ENCODE data around the gene LARP1. TPM values are rescaled to one million over a fixed set of nuclear protein-coding genes. Genes with fewer than 3 reads are reported as not detected.

LARP1 gene
- polyA plus RNA-seq, 1 donor (not counting 4 experiments of a cell fraction or from before 2014, with no cell fraction given) = 65.6 TPM

DNA sequence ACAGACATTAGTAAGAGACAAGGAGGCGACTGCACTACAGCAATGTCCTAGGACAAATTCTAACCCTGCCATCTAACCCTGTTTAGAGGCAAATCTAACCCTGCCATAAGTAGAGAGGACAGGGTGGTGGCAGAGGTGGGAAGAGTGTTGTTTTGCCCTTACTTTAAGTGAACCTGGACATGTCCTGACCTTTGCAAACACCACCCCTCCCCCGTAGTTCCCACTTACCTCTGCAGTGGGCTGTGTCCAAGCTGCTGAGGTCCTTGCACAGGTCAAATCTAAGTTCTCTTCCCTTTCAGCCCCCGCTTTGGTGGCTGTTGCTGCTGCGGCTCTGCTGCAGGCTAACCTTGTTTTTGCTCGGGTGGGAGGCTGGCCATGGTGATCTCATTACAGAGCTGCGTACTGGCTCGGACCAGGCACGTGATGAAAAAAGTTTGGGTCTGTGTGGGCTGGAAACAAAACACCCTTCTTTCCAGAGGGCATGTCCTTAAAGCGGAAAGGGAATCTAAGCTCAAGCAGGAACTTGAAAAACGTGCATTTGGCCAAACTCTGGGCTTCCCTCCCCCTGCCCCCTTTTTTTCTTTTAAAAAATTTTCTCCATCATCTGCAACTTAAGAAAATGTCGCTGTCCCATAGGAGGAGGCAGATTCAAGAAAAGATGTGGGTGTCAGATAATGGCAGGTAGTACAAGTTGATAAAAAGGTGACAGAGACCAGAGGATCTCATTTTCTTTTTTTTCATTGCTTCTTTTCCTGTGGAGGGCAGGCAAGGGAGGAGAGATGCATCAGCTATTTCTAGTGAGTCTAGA lies 95.3 kb downstream of the LARP1 start, which contains the start of gene FAXDC2:
Gene FAXDC2, minus strand, starts transcription at position 349 of the 808 bp plus-strand sequence. CDS start 12,425 bp downstream, outside the sequence.
- no peak for FAIRE-seq
- dilution Hi-C loops (cut with MboI; ENCODE audit: extremely low pct_ligation_motif_present, low sequenced_read_pairs) = no loop called here
- Histone ChIP-seq H3K36me3 (ENCODE audit: control insufficient read depth in 2 of 2, extremely low read depth in 1 of 2, insufficient read depth in 2 of 2, low read length in 2 of 2) (no peaks in the 10 kb centered on the region), H3K9me1 (ENCODE audit: control insufficient read depth, extremely low read depth, insufficient read depth, low read length) (no peaks in the 10 kb centered on the region), H3K79me2 (ENCODE audit: control insufficient read depth, insufficient read depth, low read length) (no peaks in the 10 kb centered on the region), H3K9me3 (ENCODE audit: control insufficient read depth, low read depth, low read length) (no peaks in the 10 kb centered on the region), H3K9ac (ENCODE audit: control insufficient read depth, extremely low read depth, insufficient read depth, low read length) (no peak within 1 kb of the TSS), H3K4me3 (ENCODE audit: control insufficient read depth in 2 of 3, extremely low read depth in 1 of 3, insufficient read depth in 2 of 3, low read depth in 1 of 3, low read length in 3 of 3) (peak within 1 kb of the TSS in 1 of 3 experiments; percentile 2), H4K20me1 (ENCODE audit: control insufficient read depth, extremely low read depth, insufficient read depth, low read length) (no peaks in the 10 kb centered on the region), H3K27me3 (ENCODE audit: control insufficient read depth, extremely low read depth, insufficient read depth, low read length) (no peaks in the 10 kb centered on the region), H3K4me2 (ENCODE audit: control insufficient read depth, extremely low read depth, insufficient read depth, low read depth, low read length) (peak within 1 kb of the TSS; percentile 25), H3K4me1 (ENCODE audit: control insufficient read depth, extremely low read depth, insufficient read depth, low read length) (peaks cover 10% of the 10 kb centered on the region), H2AFZ (ENCODE audit: control insufficient read depth, low read length) (peak within 1 kb of the TSS; percentile 64), H3K27ac (ENCODE audit: control insufficient read depth, insufficient read depth, low read length) (no peak within 1 kb of the TSS)
- no peak for DNase-seq (ENCODE audit: low read depth, low spot score)
- TF ChIP-seq, protein P1, sequence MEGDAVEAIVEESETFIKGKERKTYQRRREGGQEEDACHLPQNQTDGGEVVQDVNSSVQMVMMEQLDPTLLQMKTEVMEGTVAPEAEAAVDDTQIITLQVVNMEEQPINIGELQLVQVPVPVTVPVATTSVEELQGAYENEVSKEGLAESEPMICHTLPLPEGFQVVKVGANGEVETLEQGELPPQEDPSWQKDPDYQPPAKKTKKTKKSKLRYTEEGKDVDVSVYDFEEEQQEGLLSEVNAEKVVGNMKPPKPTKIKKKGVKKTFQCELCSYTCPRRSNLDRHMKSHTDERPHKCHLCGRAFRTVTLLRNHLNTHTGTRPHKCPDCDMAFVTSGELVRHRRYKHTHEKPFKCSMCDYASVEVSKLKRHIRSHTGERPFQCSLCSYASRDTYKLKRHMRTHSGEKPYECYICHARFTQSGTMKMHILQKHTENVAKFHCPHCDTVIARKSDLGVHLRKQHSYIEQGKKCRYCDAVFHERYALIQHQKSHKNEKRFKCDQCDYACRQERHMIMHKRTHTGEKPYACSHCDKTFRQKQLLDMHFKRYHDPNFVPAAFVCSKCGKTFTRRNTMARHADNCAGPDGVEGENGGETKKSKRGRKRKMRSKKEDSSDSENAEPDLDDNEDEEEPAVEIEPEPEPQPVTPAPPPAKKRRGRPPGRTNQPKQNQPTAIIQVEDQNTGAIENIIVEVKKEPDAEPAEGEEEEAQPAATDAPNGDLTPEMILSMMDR (optimal IDR thresholded peaks at IDR 0.05 in 1 of 3, IDR thresholded peaks at IDR 0.05 in 1 of 3, conservative IDR thresholded peaks at IDR 0.05 in 1 of 3; ENCODE audit: extremely low read depth in 1 of 3, insufficient read depth in 2 of 3, low read length in 3 of 3) = no peak
- TF ChIP-seq EZH2 (IDR thresholded peaks at IDR 0.05; ENCODE audit: low read length) = no peak

DNA sequence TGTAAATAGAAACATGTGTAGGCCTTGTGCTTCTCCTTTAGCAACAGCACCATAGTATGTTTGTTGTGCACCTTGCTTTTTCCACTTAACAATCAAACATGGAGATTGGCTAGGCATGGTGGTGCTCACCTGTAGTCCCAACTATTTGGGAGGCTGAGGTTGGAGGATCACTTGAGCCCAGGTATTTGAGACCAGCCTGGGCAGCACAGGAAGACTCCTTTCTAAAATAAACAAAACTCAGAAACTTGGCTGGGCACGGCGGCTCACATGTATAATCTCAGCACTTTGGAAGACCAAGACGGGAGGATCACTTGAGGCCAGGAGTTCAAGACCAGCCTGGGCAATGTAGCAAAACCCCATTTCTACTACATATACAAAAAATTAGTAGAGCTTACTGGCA lies 96.2 kb downstream of the LARP1 start:
- Histone ChIP-seq H3K79me2 (ENCODE audit: control insufficient read depth, insufficient read depth, low read length) (no peaks in the 10 kb centered on the region), H3K4me3 (ENCODE audit: control insufficient read depth in 2 of 3, extremely low read depth in 1 of 3, insufficient read depth in 2 of 3, low read depth in 1 of 3, low read length in 3 of 3) (no peak overlapping the region), H3K4me1 (ENCODE audit: control insufficient read depth, extremely low read depth, insufficient read depth, low read length) (peaks cover 10% of the 10 kb centered on the region), H3K27ac (ENCODE audit: control insufficient read depth, insufficient read depth, low read length) (no peak overlapping the region), H2AFZ (ENCODE audit: control insufficient read depth, low read length) (no peak overlapping the region), H3K9me3 (ENCODE audit: control insufficient read depth, low read depth, low read length) (no peaks in the 10 kb centered on the region), H3K27me3 (ENCODE audit: control insufficient read depth, extremely low read depth, insufficient read depth, low read length) (no peaks in the 10 kb centered on the region), H4K20me1 (ENCODE audit: control insufficient read depth, extremely low read depth, insufficient read depth, low read length) (no peaks in the 10 kb centered on the region), H3K36me3 (ENCODE audit: control insufficient read depth in 2 of 2, extremely low read depth in 1 of 2, insufficient read depth in 2 of 2, low read length in 2 of 2) (no peaks in the 10 kb centered on the region), H3K9ac (ENCODE audit: control insufficient read depth, extremely low read depth, insufficient read depth, low read length) (no peak overlapping the region), H3K4me2 (ENCODE audit: control insufficient read depth, extremely low read depth, insufficient read depth, low read depth, low read length) (no peak overlapping the region), H3K9me1 (ENCODE audit: control insufficient read depth, extremely low read depth, insufficient read depth, low read length) (no peaks in the 10 kb centered on the region)
- dilution Hi-C loops (cut with MboI; ENCODE audit: extremely low pct_ligation_motif_present, low sequenced_read_pairs) = no loop called here
- FAIRE-seq = no peak
- no peak for TF ChIP-seq EZH2 (IDR thresholded peaks at IDR 0.05; ENCODE audit: low read length)
- TF ChIP-seq, protein P1 (optimal IDR thresholded peaks at IDR 0.05 in 1 of 3, IDR thresholded peaks at IDR 0.05 in 1 of 3, conservative IDR thresholded peaks at IDR 0.05 in 1 of 3; ENCODE audit: extremely low read depth in 1 of 3, insufficient read depth in 2 of 3, low read length in 3 of 3) = no peak
- DNase-seq (ENCODE audit: low read depth, low spot score) = no peak
